Non-pigmented ciliary epithelial cell (primary cell): ENCODE data around the gene CCDC157.
"Not testable (repeated sequence)": the region's sequence is repeated elsewhere in the genome, so short reads cannot be mapped to it uniquely, and the experiment has no call there.

Experiments used
- DNase-seq: peaks from one replicate; pipeline ENCODE4 v3.0.0-alpha.2; 2010; ENCODE audit warnings: low read depth

The CCDC157 gene

GRCh38 chr22:30326255-30326705 lies 30.5 kb upstream of the CCDC157 start:
- DNase-seq = no peak

- no peak for DNase-seq
These were observed 30.0 kb upstream of the CCDC157 start, which contains the start of gene TBC1D10A for GRCh38 chr22:30326706-30327362. TBC1D10A (minus strand) TSS chr22:30326941; CDS start chr22:30326881, 60 bp downstream.

GRCh38 chr22:30327864-30328345 lies 28.9 kb upstream of the CCDC157 start:
- no peak for DNase-seq

- DNase-seq = no peak
These were observed 28.2 kb upstream of the CCDC157 start for GRCh38 chr22:30328466-30329049.

- DNase-seq = no peak
These were observed 24.3 kb upstream of the CCDC157 start for GRCh38 chr22:30332551-30332950.

GRCh38 chr22:30332994-30333706 lies 23.7 kb upstream of the CCDC157 start:
- DNase-seq = no peak

- no peak for DNase-seq
These were observed 23.1 kb upstream of the CCDC157 start for GRCh38 chr22:30333707-30334087.

- DNase-seq = no peak
These were observed 22.2 kb upstream of the CCDC157 start for GRCh38 chr22:30334646-30335045.

- DNase-seq = no peak
These were observed 21.6 kb upstream of the CCDC157 start for GRCh38 chr22:30335236-30335635.

- DNase-seq = no peak
These were observed 19.9 kb upstream of the CCDC157 start for GRCh38 chr22:30336752-30337460.

- DNase-seq = no peak
These were observed 19.4 kb upstream of the CCDC157 start for GRCh38 chr22:30337461-30337778.

- not testable (repeated sequence) for DNase-seq
These were observed 18.5 kb upstream of the CCDC157 start for GRCh38 chr22:30338341-30338740.

- no peak for DNase-seq
These were observed 18.0 kb upstream of the CCDC157 start for GRCh38 chr22:30338802-30339201.

GRCh38 chr22:30340911-30341685 lies 15.7 kb upstream of the CCDC157 start:
- no peak for DNase-seq

GRCh38 chr22:30344447-30345200 lies 12.2 kb upstream of the CCDC157 start:
- DNase-seq = no peak

GRCh38 chr22:30347255-30347892 lies 9.4 kb upstream of the CCDC157 start:
- DNase-seq = no peak

- DNase-seq = no peak
These were observed 8.4 kb upstream of the CCDC157 start for GRCh38 chr22:30348404-30348803.

GRCh38 chr22:30348809-30349208 lies 8.0 kb upstream of the CCDC157 start:
- no peak for DNase-seq

- DNase-seq = no peak
These were observed 5.6 kb upstream of the CCDC157 start for GRCh38 chr22:30351226-30351625.

- no peak for DNase-seq
These were observed 2.2 kb upstream of the CCDC157 start for GRCh38 chr22:30354644-30355043.

- no peak for DNase-seq
These were observed 396 bp downstream of the CCDC157 start for GRCh38 chr22:30357236-30357570.
